H9 (cell line): ENCODE data around the gene UBE3C. TPM values are rescaled to one million over a fixed set of nuclear protein-coding genes. Genes with fewer than 3 reads are reported as not detected.

ENCODE experiments used
- DNase-seq: peaks from one replicate; pipeline ENCODE4 v3.0.0-alpha.2; 2017
- H2AFZ ChIP-seq: one replicate; pipeline ENCODE4 v1.6.1; 2013; ENCODE audit warnings: mild to moderate bottlenecking, low read length, control low read depth, moderate library complexity
- H2AK5ac ChIP-seq: 2 replicates; pipeline ENCODE4 v1.6.1; 2013; ENCODE audit warnings: low read length, control low read depth, mixed read lengths; ENCODE audit not compliant: insufficient read length
- H2BK120ac ChIP-seq: one replicate; pipeline ENCODE4 v1.6.1; 2013; ENCODE audit warnings: low read depth, mild to moderate bottlenecking, low read length, control low read depth, inconsistent platforms; ENCODE audit not compliant: poor library complexity, severe bottlenecking
- H2BK12ac ChIP-seq: 2 replicates; pipeline ENCODE4 v1.6.1; 2013; ENCODE audit warnings: low read length, control low read depth, mixed read lengths, low read depth; ENCODE audit not compliant: insufficient read length
- H2BK15ac ChIP-seq: 2 replicates; pipeline ENCODE4 v1.6.1; 2013; ENCODE audit warnings: low read depth, low read length, control low read depth
- H2BK20ac ChIP-seq: one replicate; pipeline ENCODE4 v1.6.1; 2013; ENCODE audit warnings: low read depth, mild to moderate bottlenecking, low read length, control low read depth, inconsistent platforms; ENCODE audit not compliant: poor library complexity, severe bottlenecking
- H2BK5ac ChIP-seq: 2 replicates; pipeline ENCODE4 v1.6.1; 2013; ENCODE audit warnings: low read length, control low read depth, mixed read lengths; ENCODE audit not compliant: insufficient read length
- H3K14ac ChIP-seq: 2 replicates; pipeline ENCODE4 v1.6.1; 2013; ENCODE audit warnings: low read length, control low read depth; ENCODE audit not compliant: insufficient read depth
- H3K18ac ChIP-seq: 2 replicates; pipeline ENCODE4 v1.6.1; 2013; ENCODE audit warnings: low read depth, mild to moderate bottlenecking, mixed read lengths, low read length, control low read depth; ENCODE audit not compliant: insufficient read length
- H3K23ac ChIP-seq: 2 replicates; pipeline ENCODE4 v1.6.1; 2013; ENCODE audit warnings: low read length, control low read depth, mixed read lengths, low read depth; ENCODE audit not compliant: insufficient read length
- H3K23me2 ChIP-seq: 2 replicates; pipeline ENCODE4 v1.6.1; 2013; ENCODE audit warnings: low read depth, mild to moderate bottlenecking, mixed read lengths, low read length, control low read depth; ENCODE audit not compliant: insufficient read length, poor library complexity, severe bottlenecking
- H3K27ac ChIP-seq: 2 replicates; pipeline ENCODE4 v1.5.1; 2013; ENCODE audit warnings: low read length, control low read depth, mixed read lengths, low read depth; ENCODE audit not compliant: insufficient read length
- H3K27me3 ChIP-seq: 2 replicates; pipeline ENCODE4 v1.6.1; 2013; ENCODE audit warnings: low read length, control low read depth, inconsistent platforms; ENCODE audit not compliant: insufficient read depth
- H3K4ac ChIP-seq: 2 replicates; pipeline ENCODE4 v1.6.1; 2013; ENCODE audit warnings: low read depth, mild to moderate bottlenecking, control low read depth, inconsistent platforms, low read length, moderate library complexity
- H3K4me1 ChIP-seq: 2 replicates; pipeline ENCODE4 v1.6.1; 2013; ENCODE audit warnings: low read length, control low read depth, inconsistent platforms; ENCODE audit not compliant: insufficient read depth
- H3K4me2 ChIP-seq: 2 replicates; pipeline ENCODE4 v1.6.1; 2013; ENCODE audit warnings: low read length, control low read depth, mixed read lengths; ENCODE audit not compliant: insufficient read length, insufficient read depth
- H3K56ac ChIP-seq: 2 replicates; pipeline ENCODE4 v1.6.1; 2013; ENCODE audit warnings: low read depth, mild to moderate bottlenecking, mixed read lengths, low read length, control low read depth; ENCODE audit not compliant: insufficient read length
- H3K79me1 ChIP-seq: 2 replicates; pipeline ENCODE4 v1.6.1; 2013; ENCODE audit warnings: low read depth, mild to moderate bottlenecking, moderate library complexity, low read length, control low read depth, inconsistent platforms; ENCODE audit not compliant: insufficient read depth, poor library complexity, severe bottlenecking
- H3K79me2 ChIP-seq: 2 replicates; pipeline ENCODE4 v1.6.1; 2013; ENCODE audit warnings: low read length, control low read depth, inconsistent platforms; ENCODE audit not compliant: insufficient read depth
- H3K9ac ChIP-seq: 2 replicates; pipeline ENCODE4 v1.6.1; 2013; ENCODE audit warnings: low read length, control low read depth, mixed read lengths; ENCODE audit not compliant: insufficient read length; ENCODE audit errors: extremely low read depth
- H3K9me3 ChIP-seq: one replicate; pipeline ENCODE4 v1.6.1; 2013; ENCODE audit warnings: low read depth, low read length, inconsistent platforms; ENCODE audit not compliant: control insufficient read depth
- H3T11ph ChIP-seq: one replicate; pipeline ENCODE4 v1.6.1; 2013; ENCODE audit warnings: mild to moderate bottlenecking, low read length, control low read depth, inconsistent platforms
- H4K20me1 ChIP-seq: one replicate; pipeline ENCODE4 v1.6.1; 2013; ENCODE audit not compliant: control insufficient read depth, insufficient read length, insufficient read depth
- H4K5ac ChIP-seq: 2 replicates; pipeline ENCODE4 v1.6.1; 2013; ENCODE audit warnings: low read depth, mild to moderate bottlenecking, mixed read lengths, low read length, control low read depth; ENCODE audit not compliant: insufficient read length
- H4K8ac ChIP-seq: replicated peaks from 2 replicates; pipeline ENCODE4 v1.6.1; 2013; ENCODE audit warnings: low read length, control low read depth, mixed read lengths, low read depth; ENCODE audit not compliant: insufficient read length
- H4K91ac ChIP-seq: 2 replicates; pipeline ENCODE4 v1.6.1; 2013; ENCODE audit warnings: low read depth, mild to moderate bottlenecking, moderate library complexity, mixed read lengths, low read length, control low read depth; ENCODE audit not compliant: insufficient read length
- H3K27ac Mint-ChIP-seq, 3 experiments: 2 replicates in 2 of 3; 3 replicates in 1 of 3; pipeline ENCODE4 v1.8.0; 2020 to 2021; ENCODE audit warnings: mixed read lengths in 3 of 3, mild to moderate bottlenecking in 1 of 3, moderate library complexity in 1 of 3
- H3K27me3 Mint-ChIP-seq: 2 replicates; pipeline ENCODE4 v1.8.0; 2021; ENCODE audit warnings: low read depth, mild to moderate bottlenecking, moderate library complexity, mixed read lengths
- H3K36me3 Mint-ChIP-seq, 3 experiments: 2 replicates in 2 of 3; 3 replicates in 1 of 3; pipeline ENCODE4 v1.8.0; 2020 to 2021; ENCODE audit warnings: low read depth in 3 of 3, mixed read lengths in 3 of 3; ENCODE audit not compliant: insufficient read depth in 1 of 3
- H3K4me1 Mint-ChIP-seq, 2 experiments: 2 replicates each; pipeline ENCODE4 v1.8.0; 2020; ENCODE audit warnings: mixed read lengths in 2 of 2
- H3K4me3 Mint-ChIP-seq, 2 experiments: 2 replicates in 1 of 2; 3 replicates in 1 of 2; pipeline ENCODE4 v1.8.0; 2020 to 2021; ENCODE audit warnings: mild to moderate bottlenecking in 2 of 2, mixed read lengths in 2 of 2, moderate library complexity in 1 of 2
- H3K9me3 Mint-ChIP-seq, 2 experiments: 2 replicates in 1 of 2; 3 replicates in 1 of 2; pipeline ENCODE4 v1.8.0; 2020; ENCODE audit warnings: mild to moderate bottlenecking in 2 of 2, mixed read lengths in 2 of 2, moderate library complexity in 1 of 2
- WGBS: extraction: QIAGEN DNeasy Blood & Tissue Kit; methylation state at CpG from one replicate; pipeline ENCODE4 v1.1.7; 2013; ENCODE audit warnings: missing lambda C conversion rate, low lambda C conversion rate, mixed read lengths; ENCODE audit not compliant: insufficient read length; ENCODE audit errors: extremely low coverage; 5-methylcytosine and 5-hydroxymethylcytosine counted together
- total RNA-seq: library from RNA; stranded (reverse); gene quantifications from 2 replicates; pipeline ENCODE4 v1.2.1, GENCODE V29; 2021
- TF ChIP-seq, protein P1 (sequence below): fragments of 200-600 bp; sonication (generic); conservative IDR thresholded peaks from 3 replicates; pipeline ENCODE4 v1.8.0; 2021; ENCODE audit warnings: antibody characterized with exemption, mild to moderate bottlenecking

Gene UBE3C
- total RNA-seq, 1 experiment from 2014 or later: 63.3 TPM

DNA sequence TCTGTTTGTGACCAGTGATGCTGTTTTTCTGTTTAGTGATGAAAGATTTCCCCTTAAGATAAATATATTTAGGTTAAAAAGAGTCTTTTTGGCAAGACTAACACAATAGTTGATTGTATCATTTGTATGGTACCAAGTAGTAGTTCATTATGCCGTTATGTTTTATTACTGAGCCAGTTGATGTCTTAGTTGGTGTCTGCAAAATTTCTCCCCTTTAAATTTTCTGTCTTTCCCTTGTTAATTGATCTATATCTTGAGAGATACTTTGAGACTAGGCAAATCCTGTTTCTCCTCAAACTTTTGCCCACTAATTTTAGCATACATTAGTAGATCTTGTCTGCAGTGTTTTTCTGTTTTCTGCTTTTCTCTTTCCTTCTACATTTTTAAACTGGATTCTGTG, 21.7 kb downstream of the UBE3C start:
- Mint-ChIP-seq H3K27me3 (no peaks in the 10 kb centered on the region), H3K4me3 (no peak overlapping the region), H3K9me3 (no peaks in the 10 kb centered on the region), H3K4me1 (peaks cover 12 to 15% of the 10 kb centered on the region in 2 experiments), H3K36me3 (peaks cover 13 to 22% (median 13%) of the 10 kb centered on the region in 3 experiments; a peak in 6 of 7 replicates), H3K27ac (no peak overlapping the region)
- DNase-seq: no peak
- Histone ChIP-seq H3T11ph (no peak overlapping the region), H3K23me2 (no peaks in the 10 kb centered on the region), H2BK5ac (no peak overlapping the region), H4K8ac (no peak overlapping the region), H3K4me2 (no peak overlapping the region), H3K9me3 (no peaks in the 10 kb centered on the region), H3K79me2 (peaks cover 34% of the 10 kb centered on the region; the same call in 1 of the 2 replicates), H2AK5ac (no peak overlapping the region), H3K14ac (no peak overlapping the region), H3K56ac (no peak overlapping the region), H3K18ac (no peak overlapping the region), H3K9ac (no peak overlapping the region), H3K79me1 (peaks cover 10% of the 10 kb centered on the region), H3K27me3 (no peaks in the 10 kb centered on the region), H2BK12ac (no peak overlapping the region), H2AFZ (no peak overlapping the region), H3K27ac (no peak overlapping the region), H4K91ac (no peak overlapping the region), H4K20me1 (no peaks in the 10 kb centered on the region), H2BK120ac (no peak overlapping the region), H2BK20ac (no peak overlapping the region), H3K4me1 (no peaks in the 10 kb centered on the region), H3K23ac (no peak overlapping the region), H3K4ac (no peak overlapping the region), H2BK15ac (no peak overlapping the region), H4K5ac (no peak overlapping the region)
- TF ChIP-seq, protein P1, sequence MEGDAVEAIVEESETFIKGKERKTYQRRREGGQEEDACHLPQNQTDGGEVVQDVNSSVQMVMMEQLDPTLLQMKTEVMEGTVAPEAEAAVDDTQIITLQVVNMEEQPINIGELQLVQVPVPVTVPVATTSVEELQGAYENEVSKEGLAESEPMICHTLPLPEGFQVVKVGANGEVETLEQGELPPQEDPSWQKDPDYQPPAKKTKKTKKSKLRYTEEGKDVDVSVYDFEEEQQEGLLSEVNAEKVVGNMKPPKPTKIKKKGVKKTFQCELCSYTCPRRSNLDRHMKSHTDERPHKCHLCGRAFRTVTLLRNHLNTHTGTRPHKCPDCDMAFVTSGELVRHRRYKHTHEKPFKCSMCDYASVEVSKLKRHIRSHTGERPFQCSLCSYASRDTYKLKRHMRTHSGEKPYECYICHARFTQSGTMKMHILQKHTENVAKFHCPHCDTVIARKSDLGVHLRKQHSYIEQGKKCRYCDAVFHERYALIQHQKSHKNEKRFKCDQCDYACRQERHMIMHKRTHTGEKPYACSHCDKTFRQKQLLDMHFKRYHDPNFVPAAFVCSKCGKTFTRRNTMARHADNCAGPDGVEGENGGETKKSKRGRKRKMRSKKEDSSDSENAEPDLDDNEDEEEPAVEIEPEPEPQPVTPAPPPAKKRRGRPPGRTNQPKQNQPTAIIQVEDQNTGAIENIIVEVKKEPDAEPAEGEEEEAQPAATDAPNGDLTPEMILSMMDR: no peak
- WGBS: no CpG with 5 or more reads among the region's 1 CpG
